ENCODE measurements around the gene DPM3. TPM values are rescaled to one million over a fixed set of nuclear protein-coding genes. Genes with fewer than 3 reads are reported as not detected.

Gene DPM3
- total and polyA plus RNA-seq, 2 of the 13 experiments (the other 11 are each of a cell fraction or from before 2014, with no cell fraction given): 23.2 to 53.4 TPM

DNA sequence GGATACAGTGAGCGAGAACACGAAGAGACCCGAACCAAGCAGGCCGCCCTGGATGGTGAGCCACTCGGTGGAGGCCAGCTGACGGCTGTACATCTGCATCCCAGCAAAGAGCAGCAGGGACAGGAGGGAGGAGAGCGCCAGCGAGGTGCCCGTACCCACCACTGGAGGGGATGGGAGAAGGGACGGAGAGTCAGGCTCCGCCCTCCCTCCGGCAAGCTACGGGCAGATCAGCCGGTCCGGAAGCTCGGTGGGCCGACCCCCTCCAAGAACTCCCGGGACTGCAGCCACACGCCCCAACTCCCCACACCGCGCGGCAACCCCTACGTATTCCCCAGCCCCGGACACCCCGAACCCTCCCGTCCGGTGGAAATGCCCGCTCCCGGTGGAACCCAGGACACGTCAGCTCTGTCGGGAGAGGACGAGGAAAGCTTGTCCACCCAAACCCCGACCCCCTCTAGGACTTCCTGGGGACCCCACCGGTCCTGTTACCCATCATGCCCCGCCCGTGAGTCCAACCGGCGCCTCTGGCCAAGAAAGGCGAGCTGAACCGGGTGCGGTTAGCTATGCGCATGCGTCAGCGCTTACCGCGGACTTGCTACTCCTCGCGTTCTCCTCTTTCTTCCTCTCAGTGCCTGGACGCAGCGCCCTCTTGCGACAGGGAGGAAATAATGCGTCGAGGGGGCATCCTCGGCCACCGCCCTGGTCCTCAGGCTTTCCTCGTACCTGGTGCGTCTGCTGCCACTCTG is 32.6 kb upstream of the DPM3 start, which contains the start of gene KRTCAP2 (continued):
- TF ChIP-seq ZNF468 (CRISPR knock-in tag; IDR thresholded peaks at IDR 0.05) (no peak; the same call in 1 of the 2 replicates), ZNF121 (CRISPR knock-in tag; IDR thresholded peaks at IDR 0.05) (0 out of 2 replicates have a peak, but pooled peaks have one; percentile 50), SNAI1 (CRISPR knock-in tag; IDR thresholded peaks at IDR 0.05; ENCODE audit: borderline replicate concordance) (no peak), MEF2D (CRISPR knock-in tag; IDR thresholded peaks at IDR 0.05) (no peak), ZNF839 (CRISPR knock-in tag; IDR thresholded peaks at IDR 0.05; ENCODE audit: borderline replicate concordance) (0 out of 2 replicates have a peak, but pooled peaks have one; percentile 75), ZNF512 (CRISPR knock-in tag; IDR thresholded peaks at IDR 0.05) (0 out of 2 replicates have a peak, but pooled peaks have one; percentile 52), GATA4 (IDR thresholded peaks at IDR 0.05; ENCODE audit: borderline replicate concordance, low read depth) (peak; percentile 37; the same call in 1 of the 2 replicates), TSC22D2 (CRISPR knock-in tag; IDR thresholded peaks at IDR 0.05; ENCODE audit: borderline replicate concordance) (peak; percentile 82; the same call in 1 of the 2 replicates), NFE2 (CRISPR knock-in tag; IDR thresholded peaks at IDR 0.05) (no peak), NPAS2 (CRISPR knock-in tag; IDR thresholded peaks at IDR 0.05; ENCODE audit: borderline replicate concordance) (no peak), NFATC3 (CRISPR knock-in tag; IDR thresholded peaks at IDR 0.05) (peak; percentile 72; the same call in 1 of the 2 replicates), MATR3 (CRISPR knock-in tag; IDR thresholded peaks at IDR 0.05) (no peak), CENPT (CRISPR knock-in tag; IDR thresholded peaks at IDR 0.05; ENCODE audit: low read depth) (no peak), SMAD1 (CRISPR knock-in tag; IDR thresholded peaks at IDR 0.05; ENCODE audit: borderline replicate concordance, low read depth) (peak; percentile 86), ZNF17 (CRISPR knock-in tag; IDR thresholded peaks at IDR 0.05) (no peak), ZNF33B (CRISPR knock-in tag; IDR thresholded peaks at IDR 0.05) (no peak)
- TF ChIP-seq, protein P1, sequence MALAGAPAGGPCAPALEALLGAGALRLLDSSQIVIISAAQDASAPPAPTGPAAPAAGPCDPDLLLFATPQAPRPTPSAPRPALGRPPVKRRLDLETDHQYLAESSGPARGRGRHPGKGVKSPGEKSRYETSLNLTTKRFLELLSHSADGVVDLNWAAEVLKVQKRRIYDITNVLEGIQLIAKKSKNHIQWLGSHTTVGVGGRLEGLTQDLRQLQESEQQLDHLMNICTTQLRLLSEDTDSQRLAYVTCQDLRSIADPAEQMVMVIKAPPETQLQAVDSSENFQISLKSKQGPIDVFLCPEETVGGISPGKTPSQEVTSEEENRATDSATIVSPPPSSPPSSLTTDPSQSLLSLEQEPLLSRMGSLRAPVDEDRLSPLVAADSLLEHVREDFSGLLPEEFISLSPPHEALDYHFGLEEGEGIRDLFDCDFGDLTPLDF (CRISPR knock-in tag; IDR thresholded peaks at IDR 0.05): peak; percentile 48; the same call in 1 of the 2 replicates
- TF ChIP-seq, protein P2, sequence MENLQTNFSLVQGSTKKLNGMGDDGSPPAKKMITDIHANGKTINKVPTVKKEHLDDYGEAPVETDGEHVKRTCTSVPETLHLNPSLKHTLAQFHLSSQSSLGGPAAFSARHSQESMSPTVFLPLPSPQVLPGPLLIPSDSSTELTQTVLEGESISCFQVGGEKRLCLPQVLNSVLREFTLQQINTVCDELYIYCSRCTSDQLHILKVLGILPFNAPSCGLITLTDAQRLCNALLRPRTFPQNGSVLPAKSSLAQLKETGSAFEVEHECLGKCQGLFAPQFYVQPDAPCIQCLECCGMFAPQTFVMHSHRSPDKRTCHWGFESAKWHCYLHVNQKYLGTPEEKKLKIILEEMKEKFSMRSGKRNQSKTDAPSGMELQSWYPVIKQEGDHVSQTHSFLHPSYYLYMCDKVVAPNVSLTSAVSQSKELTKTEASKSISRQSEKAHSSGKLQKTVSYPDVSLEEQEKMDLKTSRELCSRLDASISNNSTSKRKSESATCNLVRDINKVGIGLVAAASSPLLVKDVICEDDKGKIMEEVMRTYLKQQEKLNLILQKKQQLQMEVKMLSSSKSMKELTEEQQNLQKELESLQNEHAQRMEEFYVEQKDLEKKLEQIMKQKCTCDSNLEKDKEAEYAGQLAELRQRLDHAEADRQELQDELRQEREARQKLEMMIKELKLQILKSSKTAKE (CRISPR knock-in tag; IDR thresholded peaks at IDR 0.05; ENCODE audit: borderline replicate concordance): no peak
- TF ChIP-seq, protein P3, sequence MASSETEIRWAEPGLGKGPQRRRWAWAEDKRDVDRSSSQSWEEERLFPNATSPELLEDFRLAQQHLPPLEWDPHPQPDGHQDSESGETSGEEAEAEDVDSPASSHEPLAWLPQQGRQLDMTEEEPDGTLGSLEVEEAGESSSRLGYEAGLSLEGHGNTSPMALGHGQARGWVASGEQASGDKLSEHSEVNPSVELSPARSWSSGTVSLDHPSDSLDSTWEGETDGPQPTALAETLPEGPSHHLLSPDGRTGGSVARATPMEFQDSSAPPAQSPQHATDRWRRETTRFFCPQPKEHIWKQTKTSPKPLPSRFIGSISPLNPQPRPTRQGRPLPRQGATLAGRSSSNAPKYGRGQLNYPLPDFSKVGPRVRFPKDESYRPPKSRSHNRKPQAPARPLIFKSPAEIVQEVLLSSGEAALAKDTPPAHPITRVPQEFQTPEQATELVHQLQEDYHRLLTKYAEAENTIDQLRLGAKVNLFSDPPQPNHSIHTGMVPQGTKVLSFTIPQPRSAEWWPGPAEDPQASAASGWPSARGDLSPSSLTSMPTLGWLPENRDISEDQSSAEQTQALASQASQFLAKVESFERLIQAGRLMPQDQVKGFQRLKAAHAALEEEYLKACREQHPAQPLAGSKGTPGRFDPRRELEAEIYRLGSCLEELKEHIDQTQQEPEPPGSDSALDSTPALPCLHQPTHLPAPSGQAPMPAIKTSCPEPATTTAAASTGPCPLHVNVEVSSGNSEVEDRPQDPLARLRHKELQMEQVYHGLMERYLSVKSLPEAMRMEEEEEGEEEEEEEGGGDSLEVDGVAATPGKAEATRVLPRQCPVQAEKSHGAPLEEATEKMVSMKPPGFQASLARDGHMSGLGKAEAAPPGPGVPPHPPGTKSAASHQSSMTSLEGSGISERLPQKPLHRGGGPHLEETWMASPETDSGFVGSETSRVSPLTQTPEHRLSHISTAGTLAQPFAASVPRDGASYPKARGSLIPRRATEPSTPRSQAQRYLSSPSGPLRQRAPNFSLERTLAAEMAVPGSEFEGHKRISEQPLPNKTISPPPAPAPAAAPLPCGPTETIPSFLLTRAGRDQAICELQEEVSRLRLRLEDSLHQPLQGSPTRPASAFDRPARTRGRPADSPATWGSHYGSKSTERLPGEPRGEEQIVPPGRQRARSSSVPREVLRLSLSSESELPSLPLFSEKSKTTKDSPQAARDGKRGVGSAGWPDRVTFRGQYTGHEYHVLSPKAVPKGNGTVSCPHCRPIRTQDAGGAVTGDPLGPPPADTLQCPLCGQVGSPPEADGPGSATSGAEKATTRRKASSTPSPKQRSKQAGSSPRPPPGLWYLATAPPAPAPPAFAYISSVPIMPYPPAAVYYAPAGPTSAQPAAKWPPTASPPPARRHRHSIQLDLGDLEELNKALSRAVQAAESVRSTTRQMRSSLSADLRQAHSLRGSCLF (CRISPR knock-in tag; IDR thresholded peaks at IDR 0.05; ENCODE audit: borderline replicate concordance): no peak
